Stimulated activated CD8-positive, alpha-beta memory T cell treated with anti-CD3 and anti-CD28 coated beads, Interleukin-12 subunit alpha, Interleukin-12 subunit beta, amount 100 ng/mL, for 1 hour (primary cell): ENCODE data around the gene MEIS2.

ENCODE experiments used
- DNase-seq: peaks from one replicate; pipeline ENCODE4 v3.0.0-alpha.2; 2020; ENCODE audit warnings: low read depth

The MEIS2 gene

GRCh38 chr15:37038716-37039106 lies 61.6 kb downstream of the MEIS2 start:
- DNase-seq, result no peak

DNA sequence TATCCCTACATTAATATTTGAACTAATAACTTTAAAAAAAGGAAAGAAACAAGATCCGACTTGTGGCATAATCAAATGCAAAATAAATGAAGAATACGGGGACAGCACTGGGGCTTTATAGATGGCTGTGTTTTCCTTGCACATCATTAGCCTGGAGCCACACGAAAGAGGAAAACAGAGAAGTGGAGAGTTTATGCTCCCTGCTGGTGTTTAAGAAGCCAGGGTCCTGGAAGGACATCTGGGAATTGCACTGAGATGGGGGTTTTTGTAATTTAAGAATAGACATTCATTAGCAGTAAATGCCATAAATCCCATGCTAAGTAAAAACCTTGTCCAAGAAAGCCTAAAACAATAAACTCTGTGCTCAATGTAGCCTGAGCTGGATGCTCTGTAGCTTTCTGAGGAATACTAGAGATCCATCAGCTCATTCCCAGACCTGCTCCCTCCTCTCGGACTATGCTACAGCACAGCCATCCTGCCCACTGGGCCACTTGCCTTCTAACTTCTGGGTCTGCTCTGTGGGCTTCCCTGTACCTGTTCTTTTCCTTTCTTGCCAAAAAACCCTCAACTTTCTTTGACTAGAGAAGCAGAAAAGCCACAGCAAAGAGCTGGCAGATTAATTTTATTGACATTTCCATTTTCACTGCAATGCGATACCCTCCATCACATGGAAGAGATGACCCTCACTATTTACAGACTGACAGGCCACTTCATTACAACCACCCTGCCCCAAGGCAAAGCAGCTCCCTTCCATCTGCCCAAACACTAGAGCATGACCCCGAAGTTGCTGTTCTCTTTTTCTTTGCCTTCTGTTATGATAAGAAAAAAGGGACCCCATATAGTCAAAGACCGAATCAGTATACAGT lies 62.3 kb downstream of the MEIS2 start:
- no peak for DNase-seq

- no peak for DNase-seq
Measured at GRCh38 chr15:37037071-37037655, 63.2 kb downstream of the MEIS2 start.

GRCh38 chr15:37034835-37035748 lies 65.3 kb downstream of the MEIS2 start:
- DNase-seq, result no peak

- DNase-seq, result no peak
Measured at GRCh38 chr15:37034392-37034791, 66.0 kb downstream of the MEIS2 start.

GRCh38 chr15:37032091-37032775 lies 68.1 kb downstream of the MEIS2 start:
- no peak for DNase-seq

GRCh38 chr15:37031198-37031597 lies 69.2 kb downstream of the MEIS2 start:
- DNase-seq, result no peak

DNA sequence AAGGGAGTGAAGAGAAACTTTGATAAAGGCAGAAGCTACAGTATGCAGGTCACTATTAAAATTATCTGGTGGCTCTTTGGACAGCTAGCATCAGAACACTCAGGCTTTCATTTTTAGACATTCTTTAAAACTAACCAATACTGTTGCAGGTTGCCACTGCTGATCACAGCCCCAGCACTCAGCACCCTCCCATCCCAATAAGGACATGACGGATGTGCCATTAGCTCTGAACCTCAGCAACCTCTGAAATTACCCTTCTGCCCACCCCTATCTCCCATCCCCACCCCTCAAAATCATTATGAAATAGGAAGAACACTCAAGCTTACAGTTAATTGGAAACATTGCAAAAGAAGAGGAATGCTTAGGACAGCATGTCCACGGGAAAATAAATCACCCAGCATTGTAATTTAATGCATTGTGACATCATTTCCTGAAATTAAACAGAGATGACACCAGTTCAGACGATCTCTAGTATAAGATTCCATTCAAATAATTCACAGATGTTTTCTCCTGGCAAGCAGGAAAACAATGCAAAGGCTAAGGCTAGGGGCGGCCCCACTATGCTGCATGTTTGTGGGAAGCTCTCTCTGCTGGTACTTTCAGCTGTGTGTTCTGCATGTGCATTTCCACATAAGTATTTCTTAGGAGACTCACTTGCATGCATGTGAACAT lies 71.6 kb downstream of the MEIS2 start:
- DNase-seq, result no peak

DNA sequence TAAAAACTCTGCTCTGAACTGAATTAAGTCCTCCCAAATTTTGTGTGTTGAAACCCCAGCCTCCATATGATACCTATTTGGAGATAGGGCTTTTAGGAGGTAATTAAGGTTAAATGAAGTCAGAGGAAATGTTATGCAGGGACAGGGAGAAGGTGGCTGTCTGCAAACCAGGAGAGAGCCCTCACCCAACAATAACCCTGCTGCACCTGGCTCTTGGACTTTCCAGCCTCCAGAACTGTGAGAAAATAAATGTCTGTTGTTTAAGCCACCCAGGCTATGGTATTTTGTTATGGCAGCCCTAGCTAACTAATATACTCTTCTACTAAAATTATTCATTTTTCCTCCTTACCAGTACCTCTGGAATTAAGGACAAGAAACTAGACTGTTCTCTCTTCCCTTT lies 79.5 kb downstream of the MEIS2 start:
- no peak for DNase-seq

GRCh38 chr15:37019479-37020433 lies 80.6 kb downstream of the MEIS2 start:
- DNase-seq, result no peak

GRCh38 chr15:37017031-37017625 lies 83.2 kb downstream of the MEIS2 start:
- no peak for DNase-seq

DNA sequence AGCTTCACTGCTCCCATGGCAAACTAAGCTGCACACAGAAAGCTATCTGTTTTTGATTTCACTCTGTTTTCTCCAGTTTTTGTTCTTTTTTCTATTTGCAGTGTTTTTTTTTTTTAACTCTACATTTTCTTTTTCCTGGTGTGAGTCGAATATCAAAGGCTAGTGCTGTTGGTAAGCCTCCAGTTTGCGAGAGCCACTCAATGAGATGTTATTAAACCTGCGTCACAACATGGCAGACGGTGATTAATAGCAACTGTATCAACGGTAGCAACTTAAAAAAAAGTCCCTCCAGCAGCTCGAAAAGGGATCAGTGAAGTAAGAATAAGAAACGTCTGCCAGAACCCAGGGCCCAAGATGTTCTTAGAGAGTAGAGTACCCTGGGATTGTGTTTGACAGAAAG lies 84.1 kb downstream of the MEIS2 start:
- DNase-seq, result no peak

- DNase-seq, result no peak
Measured at GRCh38 chr15:37015451-37015850, 84.9 kb downstream of the MEIS2 start.

DNA sequence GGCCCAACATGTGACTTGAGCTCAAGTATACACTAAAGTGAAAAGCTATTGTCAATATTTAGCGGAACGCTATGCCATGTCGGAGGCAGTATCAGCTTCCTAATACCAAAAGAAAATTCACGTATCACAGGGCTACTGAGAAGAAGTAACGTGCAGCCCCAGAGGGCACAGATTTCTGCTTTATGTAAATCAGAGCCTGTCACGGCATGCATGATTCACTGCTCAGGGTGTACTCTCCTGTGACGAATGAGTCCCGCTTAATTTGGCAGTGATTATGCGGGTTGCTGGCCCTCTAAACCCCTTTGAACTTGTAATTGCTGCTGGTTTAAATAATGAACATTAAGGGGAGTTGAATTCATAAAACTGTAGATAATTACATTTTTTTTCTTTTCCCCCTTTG lies 85.3 kb downstream of the MEIS2 start:
- DNase-seq, result no peak

GRCh38 chr15:37014566-37014965 lies 85.8 kb downstream of the MEIS2 start:
- DNase-seq, result no peak

DNA sequence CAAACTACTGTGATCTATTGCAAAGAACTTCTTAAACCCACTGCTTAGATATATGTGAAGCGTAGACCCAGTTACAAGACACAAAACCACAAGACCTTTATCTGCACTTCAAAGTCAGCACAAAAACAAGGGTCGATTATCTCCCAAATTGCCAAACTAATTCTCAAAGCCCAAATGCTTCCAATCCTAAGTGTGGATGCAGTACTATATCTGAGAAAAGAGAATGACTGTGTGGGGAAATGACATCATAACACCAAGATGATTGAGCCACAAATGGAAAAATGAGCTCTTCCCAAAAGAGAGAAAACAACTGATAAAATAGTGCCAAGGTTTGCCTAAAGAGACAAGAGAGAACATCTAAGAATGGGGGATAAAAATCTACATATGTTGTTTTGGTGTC lies 86.2 kb downstream of the MEIS2 start:
- DNase-seq, result no peak

DNA sequence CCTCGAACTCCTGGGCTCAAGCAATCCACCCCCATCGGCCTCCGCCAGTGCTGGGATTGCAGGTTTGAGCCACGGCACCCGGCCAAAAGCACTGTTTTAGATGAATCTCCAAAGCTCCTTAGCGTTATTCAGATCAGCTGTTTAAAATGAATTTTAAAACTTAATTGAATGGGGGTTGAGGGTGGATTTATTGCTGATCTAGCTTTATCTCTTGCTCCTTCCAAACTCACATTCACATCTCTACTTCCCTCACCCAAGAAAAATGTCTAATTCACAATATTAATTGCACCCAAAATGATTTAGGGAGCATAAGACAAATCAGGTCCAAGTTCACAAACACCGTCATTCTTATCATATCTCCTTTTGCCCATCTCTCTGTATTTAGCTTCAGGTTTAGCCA lies 89.8 kb downstream of the MEIS2 start:
- no peak for DNase-seq

DNA sequence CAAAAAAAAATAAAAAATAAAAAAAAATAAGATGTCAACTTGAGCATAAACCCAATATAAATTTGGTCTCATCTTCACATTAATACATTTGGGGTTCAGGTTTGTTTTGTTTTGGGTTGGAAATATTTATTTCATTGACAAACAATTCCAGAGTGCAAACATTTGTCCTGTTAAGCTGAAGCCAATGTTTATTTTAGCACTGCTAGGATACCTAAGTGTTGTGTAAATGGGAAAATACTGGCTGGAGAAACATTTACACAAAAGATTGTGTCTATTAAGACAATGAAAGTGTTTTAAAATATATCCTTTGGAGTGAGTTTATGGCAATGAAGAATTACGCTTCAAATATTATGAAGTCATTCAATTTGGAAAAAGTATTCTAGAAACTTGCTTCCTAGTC lies 91.1 kb downstream of the MEIS2 start:
- DNase-seq, result no peak

GRCh38 chr15:37008205-37008604 lies 92.1 kb downstream of the MEIS2 start:
- no peak for DNase-seq

DNA sequence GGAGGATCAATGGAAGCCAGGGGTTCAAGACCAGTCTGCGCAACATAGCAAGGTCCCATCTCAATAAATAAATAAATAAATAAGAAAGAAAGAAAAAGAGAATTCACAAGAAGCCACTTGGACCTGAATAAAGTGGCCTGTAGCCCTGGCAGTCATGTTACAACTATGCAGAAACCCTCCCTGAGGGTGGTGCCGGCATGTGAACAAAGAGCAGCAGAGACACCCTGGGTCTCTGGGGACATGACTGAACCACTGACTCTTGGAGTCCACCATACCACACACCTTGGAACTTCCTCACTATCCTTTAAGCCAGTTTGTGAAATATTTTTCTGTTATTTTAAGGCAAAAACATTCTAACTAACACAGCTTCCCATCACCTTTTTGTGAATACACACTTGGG lies 93.0 kb downstream of the MEIS2 start:
- DNase-seq, result no peak
